Neural progenitor cell (in vitro differentiated cells): ENCODE data around the gene PRSS53. TPM values are rescaled to one million over a fixed set of nuclear protein-coding genes. Genes with fewer than 3 reads are reported as not detected.

Source experiments
- total RNA-seq: library from RNA; depleted of rRNA; stranded (reverse); fragments of >200 nt; gene quantifications from 2 replicates; pipeline ENCODE4 v1.2.3, GENCODE V29; 2015; ENCODE audit warnings: low replicate concordance

Gene PRSS53
- total RNA-seq, 1 donor from 2014 or later = 2.3 TPM

Other genes starting within 250 kb of the PRSS53 start
- 18.3 and 32.1 TPM in 2 replicates for gene BCL7C, start 194.9 kb downstream of the PRSS53 start, total RNA-seq
- gene CTF1, start 192.3 kb downstream of the PRSS53 start, total RNA-seq = 0.39 and 1.5 TPM in 2 replicates
- gene FBXL19, start 165.4 kb downstream of the PRSS53 start, total RNA-seq = 9.2 and 76.7 TPM in 2 replicates
- 10.2 and 20.1 TPM in 2 replicates for gene ORAI3, start 139.9 kb downstream of the PRSS53 start, total RNA-seq
- 3.2 and 5.8 TPM in 2 replicates for gene SETD1A, start 131.2 kb downstream of the PRSS53 start, total RNA-seq
- 1.4 and 2.9 TPM in 2 replicates for gene HSD3B7, start 103.7 kb downstream of the PRSS53 start, total RNA-seq
- gene STX1B, start 78.3 kb downstream of the PRSS53 start, total RNA-seq = 6.6 and 7.3 TPM in 2 replicates
- gene STX4, start 55.4 kb downstream of the PRSS53 start, total RNA-seq = 6.6 and 13.3 TPM in 2 replicates
- gene ZNF668, start 14.7 kb downstream of the PRSS53 start, total RNA-seq = 3.7 and 14.7 TPM in 2 replicates
- 7.5 and 31.2 TPM in 2 replicates for gene ZNF646, start 14.5 kb downstream of the PRSS53 start, total RNA-seq
- 95.9 and 137 TPM in 2 replicates for gene VKORC1, start 5.9 kb upstream of the PRSS53 start, total RNA-seq
- 19.8 and 38.1 TPM in 2 replicates for gene BCKDK, start 19.4 kb upstream of the PRSS53 start, total RNA-seq
- 59.7 and 71.7 TPM in 2 replicates for gene KAT8, start 28.7 kb upstream of the PRSS53 start, total RNA-seq
- 2.7 and 17.6 TPM in 2 replicates for gene PRSS8, start 46.8 kb upstream of the PRSS53 start, total RNA-seq
- gene PRSS36, start 61.1 kb upstream of the PRSS53 start, total RNA-seq = 0.30 and 0.68 TPM in 2 replicates
- gene FUS, start 91.2 kb upstream of the PRSS53 start, total RNA-seq = 81.7 and 127 TPM in 2 replicates
- 0.81 TPM in 1 of 2 replicates, not detected in the other for gene PYCARD, start 113.8 kb upstream of the PRSS53 start, total RNA-seq
- 0.07 TPM in 1 of 2 replicates, not detected in the other for gene TRIM72, start 125.2 kb upstream of the PRSS53 start, total RNA-seq
- not detected in 2 replicates for gene PYDC1, start 128.2 kb upstream of the PRSS53 start, total RNA-seq
- gene ITGAM, start 171.0 kb upstream of the PRSS53 start, total RNA-seq = not detected in 2 replicates